ENCODE measurements around the gene PPP1R12B. TPM values are rescaled to one million over a fixed set of nuclear protein-coding genes. Genes with fewer than 3 reads are reported as not detected.

The PPP1R12B gene
- total and polyA plus RNA-seq, 2 experiments from 2014 or later, result 13.2 to 13.8 TPM

GRCh38 chr1:202585590-202585933, 237.1 kb downstream of the PPP1R12B start:
- H3K27me3 Mint-ChIP-seq (ENCODE audit: insufficient read depth, low read depth, poor library complexity), result peaks cover 2% of the 10 kb centered on the region
- no peak for DNase-seq (ENCODE audit: low spot score)

More at GRCh38 chr1:202585590-202585933, 237.1 kb downstream of the PPP1R12B start:
- H3K36me3 ChIP-seq (ENCODE audit: insufficient read depth), result no peaks in the 10 kb centered on the region
- no peaks in the 10 kb centered on the region for H4K20me1 ChIP-seq (replicated peaks; ENCODE audit: insufficient read depth)
- no peaks in the 10 kb centered on the region for H3K79me2 ChIP-seq (replicated peaks; ENCODE audit: insufficient read depth)
- no peaks in the 10 kb centered on the region for H3K27me3 ChIP-seq (ENCODE audit: insufficient read depth)
- 0 out of 2 replicates have a peak, but pooled peaks cover 4% of the 10 kb centered on the region for H3K9me2 ChIP-seq (ENCODE audit: insufficient read depth)
- Mint-ChIP-seq H3K36me3 (ENCODE audit: low read depth) (peaks cover 3% of the 10 kb centered on the region; the same call in 1 of the 3 replicates), H3K9me3 (no peaks in the 10 kb centered on the region), H3K4me1 (no peaks in the 10 kb centered on the region), H3K27ac (no peak overlapping the region), H3K4me3 (no peak overlapping the region)
- H3K27ac ChIP-seq (ENCODE audit: low read depth), result no peak overlapping the region
- H3F3A ChIP-seq (replicated peaks; ENCODE audit: low read depth), result no peaks in the 10 kb centered on the region
- no peak overlapping the region for H3K4me2 ChIP-seq
- no peak overlapping the region for H2AFZ ChIP-seq
- H3K4me1 ChIP-seq (ENCODE audit: insufficient read depth), result no peaks in the 10 kb centered on the region
- H3K4me3 ChIP-seq, result no peak overlapping the region
- ATAC-seq, result no peak
- TF ChIP-seq CREB1 (CRISPR knock-in tag; IDR thresholded peaks at IDR 0.05; ENCODE audit: low read depth) (no peak), NANOG (IDR thresholded peaks at IDR 0.05; ENCODE audit: borderline replicate concordance) (no peak), STAT1 (IDR thresholded peaks at IDR 0.05; ENCODE audit: unreplicated experiment) (no peak), CTCF (conservative IDR thresholded peaks at IDR 0.05; ENCODE audit: low read depth in 2 of 2) (no peak), ETS1 (IDR thresholded peaks at IDR 0.05) (no peak), ZNF462 (CRISPR knock-in tag; IDR thresholded peaks at IDR 0.05) (no peak), EZH2 (IDR thresholded peaks at IDR 0.05; ENCODE audit: low read depth, unreplicated experiment) (no peak), POLR2AphosphoS5 (IDR thresholded peaks at IDR 0.05; ENCODE audit: low read depth) (no peak), EZH2phosphoT487 (IDR thresholded peaks at IDR 0.05; ENCODE audit: unreplicated experiment) (no peak), ZNF114 (CRISPR knock-in tag; IDR thresholded peaks at IDR 0.05) (no peak), REST (IDR thresholded peaks at IDR 0.05; ENCODE audit: unreplicated experiment) (no peak), JUNB (IDR thresholded peaks at IDR 0.05; ENCODE audit: unreplicated experiment) (no peak), ZNF331 (CRISPR knock-in tag; IDR thresholded peaks at IDR 0.05; ENCODE audit: low read depth) (no peak)
